SK-N-MC (cell line): ENCODE data around the gene ACCSL.

Source experiments
- DNase-seq: peaks from one replicate; pipeline ENCODE4 v3.0.0-alpha.2; 2011; ENCODE audit warnings: low read depth, low spot score
- H3K27ac ChIP-seq: fragments of 200-600 bp; sonication (generic); 2 replicates; pipeline ENCODE4 v1.5.1; 2016; ENCODE audit warnings: mixed run types
- H3K36me3 ChIP-seq: fragments of 200-600 bp; sonication (generic); 2 replicates; pipeline ENCODE4 v1.6.1; 2017; ENCODE audit warnings: antibody characterized with exemption, low read length, mixed read lengths; ENCODE audit not compliant: insufficient read depth
- H3K4me3 ChIP-seq: fragments of 200-600 bp; sonication (generic); 2 replicates; pipeline ENCODE4 v1.5.1; 2016
- H3K9ac ChIP-seq: fragments of 200-600 bp; sonication (generic); 2 replicates; pipeline ENCODE4 v1.8.0; 2017; ENCODE audit warnings: mixed run types, mixed read lengths; ENCODE audit not compliant: insufficient read length
- H3K9me3 ChIP-seq: fragments of 200-600 bp; sonication (generic); 2 replicates; pipeline ENCODE4 v1.6.1; 2017; ENCODE audit warnings: low read depth, mild to moderate bottlenecking, antibody characterized with exemption, low read length, moderate library complexity, mixed read lengths
- EZH2 ChIP-seq: fragments of 200-600 bp; sonication (generic); IDR thresholded peaks from one replicate; pipeline ENCODE4 v1.6.1; 2017; ENCODE audit warnings: antibody characterized with exemption
- FOXP2 ChIP-seq: optimal IDR thresholded peaks from 2 replicates; pipeline ENCODE3; 2011; ENCODE audit warnings: mild to moderate bottlenecking, moderate library complexity; ENCODE audit not compliant: insufficient read depth; ENCODE audit errors: extremely low read length, control extremely low read depth
- POLR2AphosphoS5 ChIP-seq: IDR thresholded peaks from 2 replicates; pipeline ENCODE4 v1.6.1; 2012; ENCODE audit warnings: mild to moderate bottlenecking, low read depth, low read length, borderline replicate concordance

Gene ACCSL

DNA sequence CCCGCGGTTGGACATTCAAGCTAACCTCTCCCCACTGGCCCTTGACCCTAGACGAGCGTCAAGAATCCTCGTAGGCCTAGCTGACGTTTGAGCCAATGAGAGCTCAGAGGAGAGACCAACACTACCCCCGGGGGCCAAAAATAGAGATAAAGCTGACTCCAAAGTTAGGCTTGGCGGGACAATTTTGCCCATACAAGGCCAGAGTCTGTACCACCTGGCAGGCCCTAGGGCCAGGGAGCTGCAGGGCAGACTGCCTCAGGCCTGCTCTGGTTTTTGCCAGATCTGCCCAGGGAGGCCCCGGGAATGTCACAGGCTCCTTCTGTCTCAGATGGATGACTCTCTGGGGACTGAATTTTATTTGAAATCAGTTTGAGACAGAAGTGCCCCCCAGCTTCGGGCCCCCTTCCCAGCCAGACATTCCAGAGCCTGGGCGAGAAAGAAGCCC lies 40.8 kb upstream of the ACCSL start:
- Histone ChIP-seq H3K9me3 (no peaks in the 10 kb centered on the region), H3K4me3 (no peak overlapping the region), H3K36me3 (no peaks in the 10 kb centered on the region), H3K27ac (no peak overlapping the region), H3K9ac (no peak overlapping the region)
- no peak for DNase-seq
- TF ChIP-seq FOXP2 = no peak
- no peak for TF ChIP-seq EZH2
- TF ChIP-seq POLR2AphosphoS5 = no peak

DNA sequence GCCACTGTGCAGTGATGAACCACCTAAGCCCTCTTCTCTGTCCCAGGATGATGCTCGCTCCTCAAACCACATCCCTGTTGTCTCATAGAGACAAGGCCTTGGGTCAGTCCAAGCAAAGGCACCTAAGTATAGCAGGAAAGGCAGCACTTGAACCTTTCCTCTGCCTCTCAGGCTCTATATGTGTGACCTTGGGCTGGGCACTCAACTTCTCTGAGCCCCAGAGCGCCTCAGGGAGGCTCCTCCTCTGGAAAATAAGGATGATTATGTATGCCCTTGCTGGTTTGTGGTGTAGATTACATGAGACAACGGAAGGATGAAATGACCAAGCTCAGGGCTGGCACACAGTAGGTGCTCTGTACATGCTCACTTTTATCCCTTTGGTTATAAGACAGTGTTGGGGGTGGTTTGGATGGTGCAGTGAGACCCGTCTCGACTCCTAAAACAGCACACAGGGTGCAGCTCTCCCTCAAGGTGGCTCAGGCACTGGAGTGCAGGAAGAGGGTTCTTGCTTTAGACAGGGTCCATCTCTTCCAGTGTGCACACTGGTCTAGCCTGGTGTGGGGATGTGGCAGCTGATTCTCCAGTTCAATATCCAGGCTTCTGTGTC lies 40.2 kb upstream of the ACCSL start:
- Histone ChIP-seq H3K9ac (no peak overlapping the region), H3K9me3 (no peaks in the 10 kb centered on the region), H3K36me3 (no peaks in the 10 kb centered on the region), H3K27ac (no peak overlapping the region), H3K4me3 (no peak overlapping the region)
- DNase-seq = no peak
- no peak for TF ChIP-seq POLR2AphosphoS5
- TF ChIP-seq EZH2 = no peak
- TF ChIP-seq FOXP2 = no peak

DNA sequence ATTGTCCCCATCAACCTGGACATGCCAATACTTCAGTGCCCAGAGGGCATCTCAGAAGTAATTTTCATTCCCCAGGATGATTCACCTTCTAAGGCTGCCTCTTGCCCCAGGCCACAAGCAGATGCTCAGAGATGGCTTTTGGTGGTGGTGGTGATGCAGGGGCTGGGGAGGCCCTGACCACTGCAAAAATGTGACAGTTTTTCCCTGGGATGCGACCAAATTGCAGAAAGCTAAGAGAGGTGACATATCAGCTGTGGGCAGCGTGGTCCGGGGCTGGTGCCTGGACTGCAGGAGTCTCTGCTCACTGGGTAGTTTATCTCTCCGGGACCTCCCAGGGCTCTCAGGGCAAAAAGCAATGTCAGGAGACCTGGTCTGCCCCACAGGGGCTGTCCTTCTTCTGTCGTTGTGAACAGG lies 39.7 kb upstream of the ACCSL start:
- no peak overlapping the region for H3K27ac ChIP-seq
- no peak overlapping the region for H3K4me3 ChIP-seq
- H3K9ac ChIP-seq = no peak overlapping the region
- no peaks in the 10 kb centered on the region for H3K36me3 ChIP-seq
- H3K9me3 ChIP-seq = no peaks in the 10 kb centered on the region
- DNase-seq = no peak
- TF ChIP-seq FOXP2 (no peak), EZH2 (no peak), POLR2AphosphoS5 (no peak)

DNA sequence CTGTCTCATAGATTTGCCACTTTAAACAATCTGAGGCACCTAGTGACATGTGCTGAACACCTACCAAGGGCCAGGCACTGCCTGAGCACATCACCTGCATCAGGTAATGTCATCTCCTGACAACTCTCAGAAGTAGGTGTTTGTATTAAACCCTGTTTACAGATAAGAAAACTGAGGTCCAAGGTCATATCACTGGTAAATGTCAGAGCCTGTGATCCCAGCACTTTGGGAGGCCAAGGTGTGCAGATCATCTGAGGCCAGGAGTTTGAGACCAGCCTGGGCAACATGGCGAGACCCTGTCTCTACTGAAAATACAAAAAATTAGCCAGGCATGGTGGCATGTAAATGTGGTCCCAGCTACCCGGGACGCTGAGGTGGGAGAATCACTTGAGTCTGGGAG lies 39.1 kb upstream of the ACCSL start:
- no peak overlapping the region for H3K27ac ChIP-seq
- DNase-seq = no peak
- no peaks in the 10 kb centered on the region for H3K36me3 ChIP-seq
- H3K9me3 ChIP-seq = no peaks in the 10 kb centered on the region
- TF ChIP-seq POLR2AphosphoS5 (no peak), EZH2 (no peak), FOXP2 (no peak)
- no peak overlapping the region for H3K9ac ChIP-seq
- H3K4me3 ChIP-seq = no peak overlapping the region

DNA sequence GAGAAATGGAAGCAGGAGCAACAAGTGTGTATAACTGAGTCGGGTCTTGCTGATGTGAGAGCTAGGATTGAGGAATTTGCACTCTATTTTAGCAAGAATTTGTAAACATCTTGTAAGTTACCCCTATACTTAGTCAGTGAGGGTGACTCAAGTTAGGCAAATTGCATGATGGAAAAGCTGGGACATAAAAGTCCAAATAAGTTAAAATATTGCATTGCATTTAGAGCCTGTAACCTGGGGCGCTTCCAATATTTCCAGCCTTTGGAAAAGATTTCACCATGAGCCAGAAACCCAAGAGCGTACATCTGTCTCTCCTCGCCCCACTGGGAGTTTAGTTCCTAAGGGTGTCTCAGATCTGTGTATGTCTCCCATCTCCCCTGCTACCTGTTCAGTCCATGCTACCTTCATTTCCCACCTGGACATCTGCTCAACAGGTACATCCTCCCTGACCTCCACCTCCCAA lies 37.0 kb upstream of the ACCSL start:
- DNase-seq = no peak
- no peak overlapping the region for H3K9ac ChIP-seq
- H3K27ac ChIP-seq = no peak overlapping the region
- no peaks in the 10 kb centered on the region for H3K36me3 ChIP-seq
- H3K4me3 ChIP-seq = no peak overlapping the region
- H3K9me3 ChIP-seq = no peaks in the 10 kb centered on the region
- TF ChIP-seq POLR2AphosphoS5 = no peak
- TF ChIP-seq EZH2 = no peak
- TF ChIP-seq FOXP2 = no peak

DNA sequence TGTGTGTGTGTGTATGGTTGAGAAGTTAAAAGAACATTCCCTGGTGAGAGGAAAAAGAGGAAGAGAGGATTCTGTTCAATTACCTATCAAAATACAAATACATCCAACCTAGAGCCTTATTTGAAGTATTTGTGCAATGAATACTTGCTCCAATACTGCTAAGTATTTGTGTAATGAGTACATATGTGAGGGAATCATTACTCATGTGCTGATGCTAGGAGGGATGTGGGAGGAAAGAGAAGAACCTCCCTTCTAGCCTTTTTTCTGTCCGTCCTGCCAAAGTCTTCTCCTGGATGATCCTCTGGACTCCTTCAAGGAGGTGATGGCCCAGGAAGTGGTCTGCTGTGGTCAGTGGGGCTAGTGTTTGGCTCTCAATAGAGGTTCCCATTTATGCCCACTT lies 36.0 kb upstream of the ACCSL start:
- Histone ChIP-seq H3K9ac (no peak overlapping the region), H3K4me3 (no peak overlapping the region), H3K36me3 (no peaks in the 10 kb centered on the region), H3K9me3 (no peaks in the 10 kb centered on the region), H3K27ac (no peak overlapping the region)
- TF ChIP-seq FOXP2 (no peak), EZH2 (no peak), POLR2AphosphoS5 (no peak)
- DNase-seq = no peak

DNA sequence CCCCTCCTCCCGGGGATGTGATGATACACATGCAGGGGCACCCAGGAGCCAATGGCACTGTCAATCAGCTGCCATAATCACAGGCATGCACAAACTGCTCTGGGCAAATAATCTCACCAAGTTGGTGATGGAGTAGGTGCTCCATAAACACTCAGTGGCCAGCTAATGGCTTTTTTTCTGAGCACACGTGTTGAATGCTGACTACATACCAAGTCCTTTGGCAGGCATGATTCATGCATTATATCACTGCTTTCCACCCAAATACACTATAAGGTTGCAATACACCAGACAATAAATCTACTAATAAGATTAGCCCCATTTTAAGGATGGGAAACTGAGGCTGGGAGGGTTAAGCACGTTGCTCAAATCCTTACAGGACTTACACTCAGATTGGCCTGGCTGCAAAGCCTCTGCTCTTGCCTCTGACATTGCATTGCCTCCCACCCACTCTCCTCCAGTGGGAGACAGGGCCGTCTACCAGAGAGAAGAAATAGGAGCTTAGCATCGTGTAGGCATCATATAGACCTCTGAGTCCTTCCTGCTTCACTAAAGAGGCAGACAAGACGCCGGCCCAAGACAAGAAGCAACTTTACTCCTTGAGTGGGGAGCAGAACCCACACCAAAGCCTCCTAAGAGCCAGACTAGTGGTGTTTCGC lies 32.7 kb upstream of the ACCSL start:
- H3K36me3 ChIP-seq = no peaks in the 10 kb centered on the region
- no peak overlapping the region for H3K27ac ChIP-seq
- no peak overlapping the region for H3K4me3 ChIP-seq
- H3K9ac ChIP-seq = no peak overlapping the region
- no peak for TF ChIP-seq EZH2
- TF ChIP-seq POLR2AphosphoS5 = no peak
- TF ChIP-seq FOXP2 = no peak
- no peaks in the 10 kb centered on the region; the same call in 1 of the 2 replicates for H3K9me3 ChIP-seq
- no peak for DNase-seq

DNA sequence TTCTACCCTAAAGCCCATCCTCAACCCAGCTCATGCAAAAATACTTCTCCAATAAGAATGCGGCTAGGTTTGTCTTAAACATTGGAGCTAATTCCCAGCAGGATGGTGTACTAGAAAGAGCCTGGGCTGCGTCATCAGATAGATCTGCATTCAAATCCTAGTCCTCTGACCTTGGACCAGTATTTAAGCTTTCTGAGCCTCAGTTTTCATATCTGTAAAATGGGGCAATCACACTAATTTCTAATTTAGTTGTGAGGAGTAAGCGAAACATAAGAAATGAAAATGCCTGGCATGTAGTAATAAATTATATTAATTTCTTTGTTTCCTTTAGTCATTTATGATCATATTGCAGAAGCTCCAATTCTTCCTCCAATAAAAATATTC lies 32.2 kb upstream of the ACCSL start:
- no peak for DNase-seq
- H3K27ac ChIP-seq = no peak overlapping the region
- no peak overlapping the region for H3K4me3 ChIP-seq
- TF ChIP-seq FOXP2 = no peak
- no peak for TF ChIP-seq POLR2AphosphoS5
- TF ChIP-seq EZH2 = no peak
- no peaks in the 10 kb centered on the region; the same call in 1 of the 2 replicates for H3K9me3 ChIP-seq
- no peak overlapping the region for H3K9ac ChIP-seq
- H3K36me3 ChIP-seq = no peaks in the 10 kb centered on the region

DNA sequence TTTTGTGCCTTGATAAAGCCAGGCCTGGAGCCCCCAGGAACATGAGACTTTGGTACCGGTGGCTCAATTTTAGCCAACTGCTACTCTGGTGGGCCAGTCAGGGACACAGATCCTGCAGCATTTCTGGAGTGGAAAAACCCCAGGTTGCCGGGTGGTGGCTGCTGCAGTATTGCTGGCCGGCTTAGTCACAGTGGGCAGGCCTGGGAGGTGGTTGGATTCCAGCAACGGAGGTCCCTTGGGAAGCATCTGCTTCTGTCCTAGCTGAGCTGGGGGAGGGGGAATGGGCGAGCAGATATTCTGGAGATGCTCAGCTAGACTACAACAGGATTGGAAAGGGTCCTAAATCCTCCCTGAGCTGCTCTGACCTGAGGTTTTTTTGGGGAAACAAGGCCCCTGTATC lies 31.6 kb upstream of the ACCSL start:
- Histone ChIP-seq H3K4me3 (no peak overlapping the region), H3K9ac (no peak overlapping the region), H3K9me3 (no peaks in the 10 kb centered on the region; the same call in 1 of the 2 replicates), H3K36me3 (no peaks in the 10 kb centered on the region), H3K27ac (no peak overlapping the region)
- no peak for DNase-seq
- TF ChIP-seq POLR2AphosphoS5 = no peak
